Left ventricle myocardium inferior (tissue), 1 donor: ENCODE data around the gene FAIM2. TPM values are rescaled to one million over a fixed set of nuclear protein-coding genes. Genes with fewer than 3 reads are reported as not detected.

Source experiments
- DNase-seq: peaks from one replicate; pipeline ENCODE4 v3.0.0-alpha.2; 2020
- H3K27ac ChIP-seq: fragments of 200-600 bp; replicated peaks from 2 replicates; pipeline ENCODE4 v1.8.0; 2021
- H3K27me3 ChIP-seq: fragments of 200-600 bp; 2 replicates; pipeline ENCODE4 v1.8.0; 2021; ENCODE audit warnings: low read depth
- H3K36me3 ChIP-seq: fragments of 200-600 bp; 2 replicates; pipeline ENCODE4 v1.8.0; 2021
- H3K4me1 ChIP-seq: fragments of 200-600 bp; 2 replicates; pipeline ENCODE4 v1.8.0; 2021
- H3K4me3 ChIP-seq: fragments of 200-600 bp; 2 replicates; pipeline ENCODE4 v1.8.0; 2021; ENCODE audit warnings: mild to moderate bottlenecking, moderate library complexity
- H3K9me3 ChIP-seq: fragments of 200-600 bp; replicated peaks from 2 replicates; pipeline ENCODE4 v1.8.0; 2021
- CTCF ChIP-seq: fragments of 200-600 bp; IDR thresholded peaks from 2 replicates; pipeline ENCODE4 v1.8.0; 2021; ENCODE audit warnings: antibody characterized with exemption, mild to moderate bottlenecking, borderline replicate concordance
- intact Hi-C: fragments of 100-400 bp; cut with micrococcal nuclease; formaldehyde crosslinking; loops from one replicate; pipeline ENCODE4 v1.11.0; 2022
- total RNA-seq: library from RNA; stranded (reverse); fragmentation: NEBNext Ultra II Directional; extraction: Animal tissue kit (Norgen Biotek cat#: 25700); gene quantifications from one replicate; pipeline ENCODE4 v1.2.1, GENCODE V29; 2021
- donor health status: DM: no; HTN: yes; CAD: no; lungs with severe emphysema.

The FAIM2 gene
- total RNA-seq, 1 donor from 2014 or later, result 7.4 TPM

GRCh38 chr12:49824895-49825294 lies 78.8 kb downstream of the FAIM2 start:
- peaks cover 94% of the 10 kb centered on the region for H3K4me1 ChIP-seq
- no peak for DNase-seq
- H3K27ac ChIP-seq, result peak overlapping the region; percentile 98
- H3K36me3 ChIP-seq, result peaks cover 11% of the 10 kb centered on the region
- H3K27me3 ChIP-seq, result no peaks in the 10 kb centered on the region
- H3K4me3 ChIP-seq, result peak overlapping the region; percentile 96
- intact Hi-C loops, result no loop called here
- H3K9me3 ChIP-seq, result no peaks in the 10 kb centered on the region
- TF ChIP-seq CTCF, result no peak

- TF ChIP-seq CTCF, result no peak
- peak overlapping the region; percentile 96 for H3K4me3 ChIP-seq
- peaks cover 11% of the 10 kb centered on the region for H3K36me3 ChIP-seq
- H3K9me3 ChIP-seq, result no peaks in the 10 kb centered on the region
- no peak for DNase-seq
- no peaks in the 10 kb centered on the region for H3K27me3 ChIP-seq
- intact Hi-C loops, result no loop called here
- H3K27ac ChIP-seq, result peak overlapping the region; percentile 98
- peaks cover 98% of the 10 kb centered on the region for H3K4me1 ChIP-seq
Observed at GRCh38 chr12:49824416-49824815, 79.3 kb downstream of the FAIM2 start.

- Histone ChIP-seq H3K27me3 (no peaks in the 10 kb centered on the region), H3K9me3 (no peaks in the 10 kb centered on the region), H3K4me1 (peaks cover 98% of the 10 kb centered on the region), H3K27ac (peak overlapping the region; percentile 98), H3K36me3 (peaks cover 11% of the 10 kb centered on the region), H3K4me3 (peak overlapping the region; percentile 96)
- intact Hi-C loops, result no loop called here
- TF ChIP-seq CTCF, result no peak
- DNase-seq, result no peak
Observed at GRCh38 chr12:49823951-49824350, 79.7 kb downstream of the FAIM2 start.

GRCh38 chr12:49823350-49823749 lies 80.3 kb downstream of the FAIM2 start:
- TF ChIP-seq CTCF, result no peak
- Histone ChIP-seq H3K36me3 (peaks cover 11% of the 10 kb centered on the region), H3K9me3 (no peaks in the 10 kb centered on the region), H3K4me3 (no peak overlapping the region), H3K4me1 (peaks cover 94% of the 10 kb centered on the region), H3K27ac (peak overlapping the region; percentile 98), H3K27me3 (no peaks in the 10 kb centered on the region)
- no peak for DNase-seq
- intact Hi-C loops, result no loop called here

GRCh38 chr12:49821373-49822287 lies 82.1 kb downstream of the FAIM2 start:
- no peak overlapping the region for H3K4me3 ChIP-seq
- DNase-seq, result no peak
- H3K27ac ChIP-seq, result peak overlapping the region; percentile 98
- peaks cover 11% of the 10 kb centered on the region for H3K36me3 ChIP-seq
- TF ChIP-seq CTCF, result no peak
- no peaks in the 10 kb centered on the region for H3K27me3 ChIP-seq
- intact Hi-C loops, result no loop called here
- no peaks in the 10 kb centered on the region for H3K9me3 ChIP-seq
- peaks cover 87% of the 10 kb centered on the region for H3K4me1 ChIP-seq
